Effector memory CD4-positive, alpha-beta T cell (primary cell): ENCODE data around the gene CHL1.

Experiments
- DNase-seq, 3 donors: peaks; one replicate each; pipeline ENCODE4 v3.0.0-alpha.2; 2020
- H3K27ac ChIP-seq: 2 replicates; pipeline ENCODE4 v1.7.0; 2013; ENCODE audit warnings: mild to moderate bottlenecking, low read length, moderate library complexity; ENCODE audit not compliant: insufficient read depth, poor library complexity, severe bottlenecking
- H3K27me3 ChIP-seq: replicated peaks from 2 replicates; pipeline ENCODE4 v1.7.0; 2013; ENCODE audit warnings: mild to moderate bottlenecking, low read length; ENCODE audit not compliant: insufficient read depth, control insufficient read depth, poor library complexity, severe bottlenecking
- H3K36me3 ChIP-seq: 2 replicates; pipeline ENCODE4 v1.7.0; 2013; ENCODE audit warnings: mild to moderate bottlenecking, low read length, moderate library complexity; ENCODE audit not compliant: control insufficient read depth, insufficient read depth
- H3K4me1 ChIP-seq: 2 replicates; pipeline ENCODE4 v1.7.0; 2013; ENCODE audit warnings: low read length, mild to moderate bottlenecking; ENCODE audit not compliant: control insufficient read depth, insufficient read depth, poor library complexity, severe bottlenecking
- H3K4me3 ChIP-seq: 2 replicates; pipeline ENCODE4 v1.7.0; 2013; ENCODE audit warnings: low read length, low read depth, mild to moderate bottlenecking; ENCODE audit not compliant: insufficient read depth, poor library complexity, severe bottlenecking
- H3K9me3 ChIP-seq: 2 replicates; pipeline ENCODE4 v1.7.0; 2013; ENCODE audit warnings: mild to moderate bottlenecking, low read length, moderate library complexity; ENCODE audit not compliant: control insufficient read depth

Gene CHL1

GRCh38 chr3:418239-418929 is 221.8 kb downstream of the CHL1 start:
- Histone ChIP-seq H3K36me3 (no peaks in the 10 kb centered on the region), H3K27ac (no peak overlapping the region)

DNA sequence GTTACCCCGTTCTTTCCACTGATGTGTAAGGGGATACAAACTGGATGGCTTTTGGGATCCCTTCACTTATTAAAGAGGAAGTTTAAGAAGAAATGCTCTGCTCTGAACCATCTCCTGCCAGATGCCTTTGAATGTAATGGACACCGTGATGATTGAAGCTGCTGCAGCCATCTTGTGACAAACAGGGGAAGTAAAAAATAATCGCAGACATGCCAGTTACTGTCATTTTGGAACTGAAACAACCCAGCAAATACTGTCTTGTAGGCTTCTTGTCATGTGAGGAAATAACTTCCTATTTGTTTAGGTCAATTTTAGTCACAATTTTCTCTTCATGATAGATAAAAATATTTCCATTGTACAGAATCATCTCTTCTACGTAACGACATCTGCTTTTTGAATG is 224.0 kb downstream of the CHL1 start:
- Histone ChIP-seq H3K4me3 (no peak overlapping the region), H3K9me3 (no peaks in the 10 kb centered on the region), H3K27me3 (no peaks in the 10 kb centered on the region), H3K27ac (no peak overlapping the region), H3K4me1 (no peaks in the 10 kb centered on the region), H3K36me3 (no peaks in the 10 kb centered on the region)
- DNase-seq: no peak

More at GRCh38 chr3:418239-418929, 221.8 kb downstream of the CHL1 start:
- Histone ChIP-seq H3K9me3 (no peaks in the 10 kb centered on the region), H3K27me3 (no peaks in the 10 kb centered on the region), H3K4me1 (no peaks in the 10 kb centered on the region), H3K4me3 (no peak overlapping the region)
- DNase-seq: no peak

DNA sequence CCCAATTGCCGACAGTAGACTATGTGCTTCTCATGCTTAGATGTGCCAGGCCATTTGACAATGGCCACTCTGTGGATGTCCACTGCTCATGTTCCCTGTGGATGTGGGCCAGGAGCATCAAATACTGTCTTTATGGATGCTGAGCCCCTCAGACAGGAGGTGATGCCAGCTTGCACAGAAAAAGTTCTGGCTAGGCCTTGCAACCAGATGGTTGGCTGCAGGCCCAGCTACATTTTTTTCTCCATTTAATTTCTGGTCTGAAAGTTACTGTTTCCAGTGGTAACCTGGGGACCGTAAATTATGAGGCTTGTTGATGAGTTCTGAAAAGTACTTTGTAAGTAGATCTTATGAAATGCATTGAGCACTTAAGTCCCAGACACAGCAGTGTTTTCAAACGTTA is 228.5 kb downstream of the CHL1 start:
- H3K27ac ChIP-seq: no peak overlapping the region
- H3K4me1 ChIP-seq: no peaks in the 10 kb centered on the region
- no peak overlapping the region for H3K4me3 ChIP-seq
- no peaks in the 10 kb centered on the region for H3K27me3 ChIP-seq
- no peak for DNase-seq
- H3K36me3 ChIP-seq: no peaks in the 10 kb centered on the region
- no peaks in the 10 kb centered on the region for H3K9me3 ChIP-seq

- Histone ChIP-seq H3K9me3 (no peaks in the 10 kb centered on the region), H3K27me3 (no peaks in the 10 kb centered on the region), H3K4me1 (no peaks in the 10 kb centered on the region), H3K4me3 (no peak overlapping the region), H3K36me3 (no peaks in the 10 kb centered on the region), H3K27ac (no peak overlapping the region)
- DNase-seq: no peak
Measured at GRCh38 chr3:426072-426471, 229.5 kb downstream of the CHL1 start.

DNA sequence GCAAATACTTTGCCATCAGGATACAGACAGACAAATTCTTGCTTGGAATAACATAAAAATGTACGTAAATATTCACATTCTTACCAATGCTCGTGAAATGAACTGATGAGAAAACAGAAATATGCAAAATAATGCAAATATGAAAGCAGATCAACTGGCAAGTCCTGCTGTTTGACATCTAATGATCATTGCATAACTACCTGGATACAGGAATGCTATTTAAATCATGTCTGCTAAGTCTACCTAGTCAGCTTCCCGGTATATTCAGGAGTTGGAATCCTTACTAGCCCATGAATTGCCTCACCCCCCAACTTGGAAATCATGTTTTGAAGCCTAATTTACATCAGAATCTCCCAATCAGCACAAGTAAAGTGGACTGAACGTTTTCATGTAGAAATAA is 230.6 kb downstream of the CHL1 start:
- Histone ChIP-seq H3K9me3 (no peaks in the 10 kb centered on the region), H3K4me1 (no peaks in the 10 kb centered on the region), H3K27ac (no peak overlapping the region), H3K4me3 (no peak overlapping the region), H3K36me3 (no peaks in the 10 kb centered on the region), H3K27me3 (no peaks in the 10 kb centered on the region)
- DNase-seq: no peak

GRCh38 chr3:430186-430585 is 233.6 kb downstream of the CHL1 start:
- no peak overlapping the region for H3K27ac ChIP-seq

DNA sequence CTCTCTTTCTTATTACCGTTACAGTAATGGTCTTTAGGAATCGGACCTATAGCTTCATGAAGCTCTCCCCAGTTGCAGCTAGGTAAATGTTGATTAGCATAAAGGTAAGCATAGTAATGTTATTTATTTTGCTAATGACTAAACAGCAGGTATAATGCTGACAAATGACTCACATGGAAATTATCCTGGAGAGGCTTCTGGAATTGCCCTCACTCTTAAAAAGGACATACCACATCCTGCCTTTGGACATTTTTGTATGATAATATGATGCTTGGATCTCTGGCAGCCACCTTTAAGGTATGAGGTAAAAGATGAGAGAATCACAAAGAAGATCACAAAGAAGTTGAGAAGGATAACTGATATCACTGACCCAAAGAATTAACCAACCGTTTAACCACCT is 238.6 kb downstream of the CHL1 start:
- no peaks in the 10 kb centered on the region for H3K27me3 ChIP-seq
- no peaks in the 10 kb centered on the region for H3K9me3 ChIP-seq
- H3K27ac ChIP-seq: no peak overlapping the region
- no peak for DNase-seq
- H3K36me3 ChIP-seq: no peaks in the 10 kb centered on the region
- no peaks in the 10 kb centered on the region for H3K4me1 ChIP-seq
- no peak overlapping the region for H3K4me3 ChIP-seq

More at GRCh38 chr3:430186-430585, 233.6 kb downstream of the CHL1 start:
- H3K27me3 ChIP-seq: no peaks in the 10 kb centered on the region
- no peaks in the 10 kb centered on the region for H3K36me3 ChIP-seq
- no peaks in the 10 kb centered on the region for H3K4me1 ChIP-seq
- DNase-seq: no peak
- H3K9me3 ChIP-seq: no peaks in the 10 kb centered on the region
- H3K4me3 ChIP-seq: no peak overlapping the region

DNA sequence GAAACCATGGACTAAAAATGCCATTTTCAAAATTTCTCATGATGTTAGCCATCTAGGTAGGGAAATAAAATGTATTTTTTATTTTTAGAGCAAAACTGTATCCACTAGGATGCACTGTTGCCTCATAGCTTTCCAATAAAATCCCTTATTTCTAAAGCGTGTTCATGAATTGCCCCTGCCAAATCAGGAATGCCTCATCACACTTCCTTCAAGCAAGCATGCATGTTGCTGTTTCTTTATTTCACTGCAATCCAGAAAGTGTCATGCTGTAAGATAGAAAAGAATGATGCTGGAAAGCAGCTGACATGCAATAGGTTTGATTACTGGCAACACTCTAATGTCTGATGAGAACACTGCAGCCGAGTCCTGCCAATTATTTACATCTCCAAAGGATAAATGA is 239.5 kb downstream of the CHL1 start:
- no peak overlapping the region for H3K4me3 ChIP-seq
- no peak overlapping the region for H3K27ac ChIP-seq
- H3K4me1 ChIP-seq: no peaks in the 10 kb centered on the region
- no peaks in the 10 kb centered on the region for H3K9me3 ChIP-seq
- no peaks in the 10 kb centered on the region for H3K36me3 ChIP-seq
- no peaks in the 10 kb centered on the region for H3K27me3 ChIP-seq
- no peak for DNase-seq

GRCh38 chr3:440826-441225 is 244.3 kb downstream of the CHL1 start:
- no peaks in the 10 kb centered on the region for H3K9me3 ChIP-seq
- no peak overlapping the region for H3K4me3 ChIP-seq
- no peak for DNase-seq
- no peaks in the 10 kb centered on the region for H3K4me1 ChIP-seq
- H3K27ac ChIP-seq: no peak overlapping the region
- H3K27me3 ChIP-seq: no peaks in the 10 kb centered on the region
- H3K36me3 ChIP-seq: no peaks in the 10 kb centered on the region

- H3K4me3 ChIP-seq: no peak overlapping the region
- no peaks in the 10 kb centered on the region for H3K36me3 ChIP-seq
- H3K27ac ChIP-seq: no peak overlapping the region
- H3K4me1 ChIP-seq: no peaks in the 10 kb centered on the region
- no peaks in the 10 kb centered on the region for H3K27me3 ChIP-seq
- no peaks in the 10 kb centered on the region for H3K9me3 ChIP-seq
- DNase-seq: no peak
Measured at GRCh38 chr3:445960-446359, 249.4 kb downstream of the CHL1 start.
